ENCODE data around the gene TRAF2.

Gene TRAF2

GRCh38 chr9:136916330-136917184 is 30.2 kb downstream of the TRAF2 start:
- DNase-seq = no peak

- DNase-seq = no peak
These were observed 31.6 kb downstream of the TRAF2 start for GRCh38 chr9:136917902-136918301.

- DNase-seq = no peak
These were observed 33.8 kb downstream of the TRAF2 start for GRCh38 chr9:136920069-136920468.

- no peak for DNase-seq
These were observed 34.5 kb downstream of the TRAF2 start for GRCh38 chr9:136920734-136921231.

- DNase-seq = no peak
These were observed 35.0 kb downstream of the TRAF2 start for GRCh38 chr9:136921307-136921706.

- no peak for DNase-seq
These were observed 35.4 kb downstream of the TRAF2 start for GRCh38 chr9:136921718-136922117.

- no peak for DNase-seq
These were observed 36.2 kb downstream of the TRAF2 start for GRCh38 chr9:136922540-136922939.

- DNase-seq = no peak
These were observed 37.6 kb downstream of the TRAF2 start for GRCh38 chr9:136923881-136924280.

GRCh38 chr9:136925414-136926153 is 39.3 kb downstream of the TRAF2 start:
- no peak for DNase-seq

- no peak for DNase-seq
These were observed 39.9 kb downstream of the TRAF2 start for GRCh38 chr9:136926154-136926704.

GRCh38 chr9:136926749-136927148 is 40.4 kb downstream of the TRAF2 start:
- no peak for DNase-seq

GRCh38 chr9:136927343-136928271 is 41.3 kb downstream of the TRAF2 start:
- DNase-seq = no peak

- no peak for DNase-seq
These were observed 42.3 kb downstream of the TRAF2 start for GRCh38 chr9:136928591-136928990.

- DNase-seq = no peak
These were observed 43.7 kb downstream of the TRAF2 start for GRCh38 chr9:136930014-136930413.

- no peak for DNase-seq
These were observed 45.4 kb downstream of the TRAF2 start for GRCh38 chr9:136931611-136932130.

- no peak for DNase-seq
These were observed 48.0 kb downstream of the TRAF2 start for GRCh38 chr9:136934277-136934676.

GRCh38 chr9:136935651-136936050 is 49.3 kb downstream of the TRAF2 start:
- no peak for DNase-seq

- no peak for DNase-seq
These were observed 50.4 kb downstream of the TRAF2 start for GRCh38 chr9:136936645-136937170.

- DNase-seq = no peak
These were observed 51.1 kb downstream of the TRAF2 start for GRCh38 chr9:136937186-136938001.

GRCh38 chr9:136939431-136939995 is 53.2 kb downstream of the TRAF2 start:
- DNase-seq = no peak
